HepG2 (cell line): Measurements from ENCODE around the gene RAD21L1. TPM values are rescaled to one million over a fixed set of nuclear protein-coding genes. Genes with fewer than 3 reads are reported as not detected.

Experiments used
- ADNP ChIP-seq: sonication (generic); formaldehyde crosslinking; IDR thresholded peaks from 2 replicates; pipeline ENCODE4 v1.4.0; 2020; ENCODE audit warnings: missing genetic modification reagents
- FOXC1 ChIP-seq: sonication (generic); formaldehyde crosslinking; IDR thresholded peaks from 2 replicates; pipeline ENCODE4 v1.8.0; 2022; ENCODE audit warnings: mild to moderate bottlenecking, missing genetic modification reagents, borderline replicate concordance
- FOXM1 ChIP-seq: sonication (generic); formaldehyde crosslinking; IDR thresholded peaks from 2 replicates; pipeline ENCODE4 v1.5.0; 2020; ENCODE audit warnings: missing genetic modification reagents
- GATAD2A ChIP-seq: IDR thresholded peaks from 2 replicates; pipeline ENCODE4 v1.6.1; 2016
- HNF4G ChIP-seq, 2 experiments: sonication (generic) in 1 of 2; formaldehyde crosslinking in 1 of 2; IDR thresholded peaks; 2 replicates each; pipeline versions ENCODE4 v1.4.0 to v1.6.1; 2011 to 2020; ENCODE audit warnings: borderline replicate concordance in 2 of 2, low read depth in 2 of 2, mild to moderate bottlenecking in 2 of 2, low read length in 1 of 2, missing genetic modification reagents in 1 of 2, moderate library complexity in 1 of 2
- HNRNPK ChIP-seq: fragments of 200-400 bp; formaldehyde crosslinking; IDR thresholded peaks from 2 replicates; pipeline ENCODE4 v1.6.1; 2018; ENCODE audit warnings: low read length, low read depth, moderate library complexity, mild to moderate bottlenecking; ENCODE audit not compliant: poor library complexity, severe bottlenecking
- HOXA3 ChIP-seq: sonication (generic); formaldehyde crosslinking; IDR thresholded peaks from 2 replicates; pipeline ENCODE4 v1.5.0; 2020; ENCODE audit warnings: missing genetic modification reagents
- IRF2 ChIP-seq: IDR thresholded peaks from 2 replicates; pipeline ENCODE4 v1.6.1; 2018; ENCODE audit warnings: missing genetic modification reagents, missing compliant biosample characterization
- MNT ChIP-seq: fragments of 450-650 bp; IDR thresholded peaks from 2 replicates; pipeline ENCODE4 v1.6.1; 2016
- PATZ1 ChIP-seq: sonication (generic); formaldehyde crosslinking; IDR thresholded peaks from 2 replicates; pipeline ENCODE4 v1.4.0; 2020; ENCODE audit warnings: missing genetic modification reagents
- REPIN1 ChIP-seq: sonication (generic); formaldehyde crosslinking; IDR thresholded peaks from 2 replicates; pipeline ENCODE4 v1.8.0; 2022; ENCODE audit warnings: missing genetic modification reagents, low read depth, mild to moderate bottlenecking, borderline replicate concordance
- RXRA ChIP-seq: sonication (generic); formaldehyde crosslinking; IDR thresholded peaks from 2 replicates; pipeline ENCODE4 v1.5.1; 2020; ENCODE audit warnings: missing genetic modification reagents
- SAP130 ChIP-seq: IDR thresholded peaks from 2 replicates; pipeline ENCODE4 v1.6.1; 2016; ENCODE audit warnings: low read depth
- SOX6 ChIP-seq, 2 experiments: fragments of 450-650 bp in 1 of 2; sonication (generic) in 1 of 2; formaldehyde crosslinking in 1 of 2; IDR thresholded peaks; 2 replicates each; pipeline versions ENCODE4 v1.4.0 to v1.6.1; 2017 to 2020; ENCODE audit warnings: antibody characterized with exemption in 1 of 2, mild to moderate bottlenecking in 1 of 2, missing genetic modification reagents in 1 of 2
- UBTF ChIP-seq: sonication (generic); formaldehyde crosslinking; IDR thresholded peaks from 2 replicates; pipeline ENCODE4 v1.4.0; 2020; ENCODE audit warnings: mild to moderate bottlenecking, missing genetic modification reagents
- ZBED4 ChIP-seq: sonication (generic); formaldehyde crosslinking; IDR thresholded peaks from 2 replicates; pipeline ENCODE4 v1.4.0; 2020; ENCODE audit warnings: missing genetic modification reagents, borderline replicate concordance
- ZBTB7A ChIP-seq: sonication (generic); formaldehyde crosslinking; IDR thresholded peaks from 2 replicates; pipeline ENCODE4 v1.8.0; 2022; ENCODE audit warnings: mild to moderate bottlenecking, missing genetic modification reagents
- ZNF225 ChIP-seq: sonication (generic); formaldehyde crosslinking; IDR thresholded peaks from 2 replicates; pipeline ENCODE4 v1.4.0; 2020; ENCODE audit warnings: mild to moderate bottlenecking, missing genetic modification reagents
- ZNF883 ChIP-seq: sonication (generic); formaldehyde crosslinking; IDR thresholded peaks from 2 replicates; pipeline ENCODE4 v1.5.1; 2020; ENCODE audit warnings: mild to moderate bottlenecking, missing genetic modification reagents; ENCODE audit errors: not compliant biosample characterization
- polyA plus RNA-seq, 8 experiments: library from polyadenylated mRNA; depleted of rRNA in 3 of 8; stranded (reverse) in 7 of 8; unstranded in 1 of 8; fragments of >200 nt; fragmentation: Illumina TruSeq in 4 of 8; extraction: Trizol in 4 of 8; gene quantifications; 2 replicates each; pipeline versions ENCODE4 v1.2.1 to v1.2.3, GENCODE V29; 2011 to 2016; ENCODE audit warnings: low read depth in 4 of 8, missing spikeins in 1 of 8, mixed read lengths in 1 of 8; ENCODE audit not compliant: insufficient read depth in 1 of 8
- total RNA-seq, 5 experiments: library from RNA; depleted of rRNA; stranded (reverse); fragments of >200 nt; fragmentation: Illumina TruSeq; extraction: Trizol; gene quantifications; 2 replicates each; pipeline ENCODE4 v1.2.3, GENCODE V29; 2016; ENCODE audit warnings: low read depth in 1 of 5

The RAD21L1 gene
- total and polyA plus RNA-seq, 2 of the 13 experiments (the other 11 are each of a cell fraction or from before 2014, with no cell fraction given): not detected

- no peak for TF ChIP-seq ZBED4 (CRISPR knock-in tag)
- 0 out of 2 replicates have a peak, but pooled peaks have one; percentile 10 for TF ChIP-seq FOXC1 (CRISPR knock-in tag)
- TF ChIP-seq GATAD2A (CRISPR knock-in tag): no peak
- TF ChIP-seq HOXA3 (CRISPR knock-in tag): 0 out of 2 replicates have a peak, but pooled peaks have one; percentile 12
- TF ChIP-seq FOXM1 (CRISPR knock-in tag): no peak
- TF ChIP-seq IRF2 (CRISPR knock-in tag): 0 out of 2 replicates have a peak, but pooled peaks have one; percentile 13
- 0 out of 2 replicates have a peak, but pooled peaks have one; percentile 33 for TF ChIP-seq REPIN1 (CRISPR knock-in tag)
- peak; percentile 82 for TF ChIP-seq HNRNPK
- TF ChIP-seq PATZ1 (CRISPR knock-in tag): peak; percentile 54
- peak; percentile 44; the same call in 1 of the 2 replicates for TF ChIP-seq ZBTB7A (CRISPR knock-in tag)
- TF ChIP-seq RXRA: 0 out of 2 replicates have a peak, but pooled peaks have one; percentile 38
- TF ChIP-seq UBTF: 0 out of 2 replicates have a peak, but pooled peaks have one; percentile 9
- no peak for TF ChIP-seq MNT
- TF ChIP-seq SAP130 (CRISPR knock-in tag): peak; percentile 36; the same call in 1 of the 2 replicates
- TF ChIP-seq ADNP: no peak
- no peak for TF ChIP-seq HNF4G (IDR thresholded peaks at IDR 0.05; ENCODE audit: borderline replicate concordance, low read depth, low read length)
- TF ChIP-seq HNF4G (CRISPR knock-in tag; IDR thresholded peaks at IDR 0.05; ENCODE audit: borderline replicate concordance, low read depth): no peak
- 0 out of 2 replicates have a peak, but pooled peaks have one; percentile 52 for TF ChIP-seq ZNF225 (CRISPR knock-in tag)
- TF ChIP-seq ZNF883 (CRISPR knock-in tag): peak; percentile 15
- TF ChIP-seq SOX6 (IDR thresholded peaks at IDR 0.05): no peak
- TF ChIP-seq SOX6 (CRISPR knock-in tag; IDR thresholded peaks at IDR 0.05): 0 out of 2 replicates have a peak, but pooled peaks have one; percentile 30
Observed at GRCh38 chr20:1225263-1225782, 521 bp upstream of the RAD21L1 start (continued).
